ENCODE measurements around the gene RAB10. TPM values are rescaled to one million over a fixed set of nuclear protein-coding genes. Genes with fewer than 3 reads are reported as not detected.

The RAB10 gene
- total and polyA plus RNA-seq, 9 of the 15 experiments (the other 6 are each of a cell fraction or from before 2014, with no cell fraction given) = 25.1 to 214 (median 157) TPM

- TF ChIP-seq CHD1 (IDR thresholded peaks at IDR 0.05; ENCODE audit: low read length) (no peak), KDM1A (IDR thresholded peaks at IDR 0.05) (peak; percentile 81 to 90), ARNT (IDR thresholded peaks at IDR 0.05) (peak in 1 of 2 experiments; percentile 70; a peak in 1 of 4 replicates), ADNP (tag; IDR thresholded peaks at IDR 0.05) (peak; percentile 40; the same call in 1 of the 2 replicates), ARID3A (IDR thresholded peaks at IDR 0.05; ENCODE audit: borderline replicate concordance, low read depth, low read length) (no peak), ZNF175 (CRISPR knock-in tag; IDR thresholded peaks at IDR 0.05; ENCODE audit: low read depth) (no peak), CBX3 (IDR thresholded peaks at IDR 0.05; ENCODE audit: borderline replicate concordance in 1 of 2, low read length in 2 of 2) (peak in 1 of 2 experiments; percentile 45; a peak in 1 of 3 replicates), USF1 (CRISPR knock-in tag; IDR thresholded peaks at IDR 0.05) (0 out of 2 replicates have a peak, but pooled peaks have one; percentile 31), RFX1 (IDR thresholded peaks at IDR 0.05) (peak; percentile 48), PTBP1 (IDR thresholded peaks at IDR 0.05; ENCODE audit: low read depth, low read length) (0 out of 2 replicates have a peak, but pooled peaks have one; percentile 73), TOE1 (IDR thresholded peaks at IDR 0.05; ENCODE audit: borderline replicate concordance) (0 out of 2 replicates have a peak, but pooled peaks have one; percentile 39), TOE1 (CRISPR knock-in tag; IDR thresholded peaks at IDR 0.05; ENCODE audit: borderline replicate concordance, low read depth) (no peak), ZNF24 (IDR thresholded peaks at IDR 0.05) (0 out of 2 replicates have a peak, but pooled peaks have one; percentile 26), HMBOX1 (IDR thresholded peaks at IDR 0.05) (peak; percentile 60), HDAC2 (IDR thresholded peaks at IDR 0.05) (peak; percentile 72; the same call in 1 of the 2 replicates), RCOR1 (IDR thresholded peaks at IDR 0.05; ENCODE audit: borderline replicate concordance in 1 of 2, low read depth in 2 of 2, low read length in 2 of 2) (peak in 1 of 2 experiments; percentile 72; a peak in 2 of 4 replicates), CBX1 (IDR thresholded peaks at IDR 0.05; ENCODE audit: low read depth) (peak; percentile 50; the same call in 1 of the 2 replicates), HDAC1 (IDR thresholded peaks at IDR 0.05) (peak in 1 of 2 experiments; percentile 45; a peak in 1 of 4 replicates), CHAMP1 (IDR thresholded peaks at IDR 0.05) (peak; percentile 90), POLR2B (IDR thresholded peaks at IDR 0.05; ENCODE audit: low read depth, partially characterized antibody) (no peak), BCOR (IDR thresholded peaks at IDR 0.05) (peak; percentile 97), SMARCA5 (IDR thresholded peaks at IDR 0.05) (peak; percentile 81)
These were observed 31.0 kb downstream of the RAB10 start (continued) for GRCh38 chr2:26064846-26065245.
